Stimulated activated CD4-positive, alpha-beta T cell treated with anti-CD3 and anti-CD28 coated beads, Interleukin-2, amount 100 ng/mL, for 4 hours (primary cell): ENCODE results near the gene PSORS1C2.
A peak's percentile ranks its signal among the peaks of the same experiment; 100 is the strongest.
"Not testable (repeated sequence)": the region's sequence is repeated elsewhere in the genome, so short reads cannot be mapped to it uniquely, and the experiment has no call there.

Experiments used
- DNase-seq: peaks from one replicate; pipeline ENCODE4 v3.0.0-alpha.2; 2020; ENCODE audit warnings: low read depth

The PSORS1C2 gene

GRCh38 chr6:31165986-31166385 is 27.1 kb upstream of the PSORS1C2 start:
- DNase-seq, result no peak

GRCh38 chr6:31165064-31165832 is 26.4 kb upstream of the PSORS1C2 start:
- not testable (repeated sequence) for DNase-seq

GRCh38 chr6:31164475-31165063 is 25.7 kb upstream of the PSORS1C2 start:
- not testable (repeated sequence) for DNase-seq

- DNase-seq, result no peak
These were observed 25.1 kb upstream of the PSORS1C2 start for GRCh38 chr6:31163922-31164321.

- no peak for DNase-seq
These were observed 23.7 kb upstream of the PSORS1C2 start for GRCh38 chr6:31162463-31163165.

- DNase-seq, result no peak
These were observed 22.6 kb upstream of the PSORS1C2 start for GRCh38 chr6:31161216-31162126.

- no peak for DNase-seq
These were observed 20.3 kb upstream of the PSORS1C2 start for GRCh38 chr6:31158863-31159855.

- DNase-seq, result peak; percentile 99
These were observed 19.4 kb upstream of the PSORS1C2 start, which contains the start of gene TCF19 for GRCh38 chr6:31158140-31158862. Gene TCF19 (plus strand): TSS chr6:31158589. CDS start chr6:31159470, 881 bp downstream.

GRCh38 chr6:31157513-31158139 is 18.8 kb upstream of the PSORS1C2 start, which contains the start of gene CCHCR1:
Gene CCHCR1 (minus strand): TSS chr6:31157802. CDS start chr6:31157600, 202 bp downstream.
- no peak for DNase-seq

- no peak for DNase-seq
These were observed 17.8 kb upstream of the PSORS1C2 start for GRCh38 chr6:31156641-31157040.

- no peak for DNase-seq
These were observed 15.6 kb upstream of the PSORS1C2 start for GRCh38 chr6:31154436-31154835.

- no peak for DNase-seq
These were observed 13.9 kb upstream of the PSORS1C2 start for GRCh38 chr6:31152781-31153180.

GRCh38 chr6:31149827-31150447 is 11.1 kb upstream of the PSORS1C2 start:
- no peak for DNase-seq

GRCh38 chr6:31145386-31145785 is 6.5 kb upstream of the PSORS1C2 start:
- DNase-seq, result no peak

GRCh38 chr6:31144970-31145340 is 6.1 kb upstream of the PSORS1C2 start:
- no peak for DNase-seq

- DNase-seq, result no peak
These were observed 5.6 kb upstream of the PSORS1C2 start for GRCh38 chr6:31144296-31144969.

- no peak for DNase-seq
These were observed 4.3 kb upstream of the PSORS1C2 start for GRCh38 chr6:31143148-31143547.

- DNase-seq, result no peak
These were observed 3.5 kb upstream of the PSORS1C2 start for GRCh38 chr6:31142361-31142761.
